HepG2 (cell line): ENCODE measurements around the gene RAB3IP. TPM values are rescaled to one million over a fixed set of nuclear protein-coding genes. Genes with fewer than 3 reads are reported as not detected.
A peak's percentile ranks its signal among the peaks of the same experiment; 100 is the strongest.

Experiments
- CC2D1A ChIP-seq: sonication (generic); formaldehyde crosslinking; IDR thresholded peaks from 2 replicates; pipeline ENCODE4 v1.8.1; 2023; ENCODE audit warnings: mild to moderate bottlenecking, missing genetic modification reagents
- FOXA3 ChIP-seq: IDR thresholded peaks from 2 replicates; pipeline ENCODE4 v1.6.1; 2016; ENCODE audit warnings: missing genetic modification reagents, missing compliant biosample characterization
- HHEX ChIP-seq: IDR thresholded peaks from 2 replicates; pipeline ENCODE4 v1.6.1; 2016; ENCODE audit warnings: control low read depth
- HIVEP1 ChIP-seq: sonication (generic); formaldehyde crosslinking; IDR thresholded peaks from 2 replicates; pipeline ENCODE4 v1.4.0; 2020; ENCODE audit warnings: mild to moderate bottlenecking, missing genetic modification reagents
- KDM4B ChIP-seq: sonication (generic); formaldehyde crosslinking; IDR thresholded peaks from 2 replicates; pipeline ENCODE4 v1.4.0; 2020; ENCODE audit warnings: missing genetic modification reagents
- KDM6A ChIP-seq: IDR thresholded peaks from 2 replicates; pipeline ENCODE4 v1.6.1; 2016; ENCODE audit warnings: low read depth
- MTA1 ChIP-seq: sonication (generic); formaldehyde crosslinking; IDR thresholded peaks from 2 replicates; pipeline ENCODE4 v1.4.0; 2020; ENCODE audit warnings: missing genetic modification reagents, mild to moderate bottlenecking, borderline replicate concordance
- NR3C1 ChIP-seq: sonication (generic); formaldehyde crosslinking; IDR thresholded peaks from 2 replicates; pipeline ENCODE4 v1.4.0; 2020; ENCODE audit warnings: missing genetic modification reagents
- SATB2 ChIP-seq: sonication (generic); formaldehyde crosslinking; IDR thresholded peaks from 2 replicates; pipeline ENCODE4 v1.5.0; 2020; ENCODE audit warnings: missing genetic modification reagents
- SKI ChIP-seq: fragments of 450-650 bp; IDR thresholded peaks from one replicate; pipeline ENCODE4 v1.6.1; 2018; ENCODE audit warnings: mild to moderate bottlenecking; ENCODE audit not compliant: partially characterized antibody
- SOX5 ChIP-seq: IDR thresholded peaks from 2 replicates; pipeline ENCODE4 v1.6.1; 2016; ENCODE audit warnings: borderline replicate concordance
- TBX2 ChIP-seq: sonication (generic); formaldehyde crosslinking; IDR thresholded peaks from 2 replicates; pipeline ENCODE4 v1.5.0; 2020; ENCODE audit warnings: missing genetic modification reagents, mild to moderate bottlenecking, borderline replicate concordance
- ZEB1 ChIP-seq: IDR thresholded peaks from 2 replicates; pipeline ENCODE4 v1.6.1; 2012; ENCODE audit warnings: mild to moderate bottlenecking, low read depth, inconsistent platforms; ENCODE audit not compliant: insufficient replicate concordance
- ZNF251 ChIP-seq: sonication (generic); formaldehyde crosslinking; IDR thresholded peaks from 2 replicates; pipeline ENCODE4 v1.9.0; 2021; ENCODE audit warnings: mild to moderate bottlenecking, missing genetic modification reagents
- ZNF331 ChIP-seq: sonication (generic); formaldehyde crosslinking; IDR thresholded peaks from 2 replicates; pipeline ENCODE4 v1.4.0; 2020; ENCODE audit warnings: missing genetic modification reagents
- ZNF382 ChIP-seq: sonication (generic); formaldehyde crosslinking; IDR thresholded peaks from 2 replicates; pipeline ENCODE4 v1.5.0; 2020; ENCODE audit warnings: missing genetic modification reagents, mild to moderate bottlenecking, borderline replicate concordance
- ZNF549 ChIP-seq: sonication (generic); formaldehyde crosslinking; IDR thresholded peaks from 2 replicates; pipeline ENCODE4 v1.5.0; 2020; ENCODE audit warnings: missing genetic modification reagents
- ZNF598 ChIP-seq: sonication (generic); formaldehyde crosslinking; IDR thresholded peaks from 2 replicates; pipeline ENCODE4 v1.5.1; 2020; ENCODE audit warnings: mild to moderate bottlenecking, missing genetic modification reagents, borderline replicate concordance
- ZNF678 ChIP-seq: sonication (generic); formaldehyde crosslinking; IDR thresholded peaks from 2 replicates; pipeline ENCODE4 v1.4.0; 2020; ENCODE audit warnings: mild to moderate bottlenecking, missing genetic modification reagents
- ZNF713 ChIP-seq: sonication (generic); formaldehyde crosslinking; IDR thresholded peaks from 2 replicates; pipeline ENCODE4 v1.4.0; 2020; ENCODE audit warnings: mild to moderate bottlenecking, missing genetic modification reagents
- ZNF773 ChIP-seq: sonication (generic); formaldehyde crosslinking; IDR thresholded peaks from 2 replicates; pipeline ENCODE4 v1.4.0; 2020; ENCODE audit warnings: missing genetic modification reagents, borderline replicate concordance
- ZSCAN25 ChIP-seq: sonication (generic); formaldehyde crosslinking; IDR thresholded peaks from 2 replicates; pipeline ENCODE4 v1.8.0; 2022; ENCODE audit warnings: mild to moderate bottlenecking, missing genetic modification reagents
- ZZZ3 ChIP-seq: sonication (generic); formaldehyde crosslinking; IDR thresholded peaks from 2 replicates; pipeline ENCODE4 v1.4.0; 2020; ENCODE audit warnings: missing genetic modification reagents, mild to moderate bottlenecking, borderline replicate concordance
- polyA plus RNA-seq, 8 experiments: library from polyadenylated mRNA; depleted of rRNA in 3 of 8; stranded (reverse) in 7 of 8; unstranded in 1 of 8; fragments of >200 nt; fragmentation: Illumina TruSeq in 4 of 8; extraction: Trizol in 4 of 8; gene quantifications; 2 replicates each; pipeline versions ENCODE4 v1.2.1 to v1.2.3, GENCODE V29; 2011 to 2016; ENCODE audit warnings: low read depth in 4 of 8, missing spikeins in 1 of 8, mixed read lengths in 1 of 8; ENCODE audit not compliant: insufficient read depth in 1 of 8
- total RNA-seq, 5 experiments: library from RNA; depleted of rRNA; stranded (reverse); fragments of >200 nt; fragmentation: Illumina TruSeq; extraction: Trizol; gene quantifications; 2 replicates each; pipeline ENCODE4 v1.2.3, GENCODE V29; 2016; ENCODE audit warnings: low read depth in 1 of 5
- TF ChIP-seq, protein P1 (sequence below): sonication (generic); formaldehyde crosslinking; IDR thresholded peaks from 2 replicates; pipeline ENCODE4 v1.8.1; 2023; ENCODE audit warnings: missing genetic modification reagents, inconsistent platforms, borderline replicate concordance
- TF ChIP-seq, protein P2 (sequence below): sonication (generic); formaldehyde crosslinking; IDR thresholded peaks from 2 replicates; pipeline ENCODE4 v1.4.0; 2020; ENCODE audit warnings: missing genetic modification reagents, borderline replicate concordance
- TF ChIP-seq, protein P3 (sequence below): sonication (generic); formaldehyde crosslinking; conservative IDR thresholded peaks from 2 replicates; pipeline ENCODE4 v1.4.0; 2020; ENCODE audit warnings: missing genetic modification reagents

Gene RAB3IP
- total and polyA plus RNA-seq, 2 of the 13 experiments (the other 11 are each of a cell fraction or from before 2014, with no cell fraction given), result 33.6 to 41.1 TPM

DNA sequence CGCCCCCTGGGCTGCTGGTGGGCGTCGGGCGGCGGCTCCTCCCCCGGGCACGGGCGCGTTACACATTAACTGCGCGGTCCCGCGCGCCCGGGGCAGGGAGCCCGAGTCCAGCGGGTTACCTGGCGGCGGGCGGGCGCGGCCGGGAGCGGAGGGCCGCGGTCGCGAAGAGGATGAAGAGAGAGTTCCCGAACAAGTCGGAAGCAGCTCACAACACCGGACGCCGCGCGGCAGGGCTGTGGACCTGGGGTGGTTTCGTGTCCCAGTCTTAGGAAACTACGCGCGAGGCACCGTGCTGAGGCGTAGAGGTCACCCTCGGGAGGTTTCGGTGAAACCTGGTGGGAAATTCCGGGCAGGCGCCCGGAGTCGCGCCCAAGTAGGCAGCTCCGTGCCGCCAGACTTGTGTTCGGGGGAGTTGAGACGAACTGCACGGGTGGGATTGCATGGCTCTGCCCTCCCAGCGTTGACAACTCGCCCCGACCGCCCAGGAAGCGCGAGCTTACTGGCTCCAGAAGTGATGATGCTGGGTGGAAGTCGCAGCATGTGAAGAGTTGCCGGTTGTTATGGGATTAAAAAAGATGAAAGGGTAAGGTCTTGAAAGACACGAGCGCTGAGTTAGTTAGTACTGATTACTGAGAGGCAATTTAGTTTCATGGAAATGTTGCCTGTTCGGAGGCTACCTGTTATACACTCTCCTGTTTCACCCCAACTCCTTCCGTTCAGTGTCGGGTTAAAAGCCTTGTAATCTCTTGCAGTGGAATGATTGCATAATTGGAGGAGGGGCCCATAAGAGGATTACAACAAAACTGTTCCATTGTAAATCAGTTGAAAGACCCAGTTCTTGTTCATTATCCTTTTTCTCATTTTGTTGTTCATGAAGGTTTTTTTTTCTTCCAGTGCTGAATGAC is 879 bp downstream of the RAB3IP start (continued):
- TF ChIP-seq, protein P1, sequence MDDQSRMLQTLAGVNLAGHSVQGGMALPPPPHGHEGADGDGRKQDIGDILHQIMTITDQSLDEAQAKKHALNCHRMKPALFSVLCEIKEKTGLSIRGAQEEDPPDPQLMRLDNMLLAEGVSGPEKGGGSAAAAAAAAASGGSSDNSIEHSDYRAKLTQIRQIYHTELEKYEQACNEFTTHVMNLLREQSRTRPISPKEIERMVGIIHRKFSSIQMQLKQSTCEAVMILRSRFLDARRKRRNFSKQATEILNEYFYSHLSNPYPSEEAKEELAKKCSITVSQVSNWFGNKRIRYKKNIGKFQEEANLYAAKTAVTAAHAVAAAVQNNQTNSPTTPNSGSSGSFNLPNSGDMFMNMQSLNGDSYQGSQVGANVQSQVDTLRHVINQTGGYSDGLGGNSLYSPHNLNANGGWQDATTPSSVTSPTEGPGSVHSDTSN (CRISPR knock-in tag), result no peak
- TF ChIP-seq ZNF382 (CRISPR knock-in tag) (no peak), KDM4B (CRISPR knock-in tag) (no peak), ZNF251 (CRISPR knock-in tag) (no peak), HIVEP1 (CRISPR knock-in tag) (no peak), ZEB1 (no peak), KDM6A (CRISPR knock-in tag) (no peak), ZZZ3 (CRISPR knock-in tag) (no peak), CC2D1A (CRISPR knock-in tag) (no peak), ZNF713 (CRISPR knock-in tag) (no peak), ZNF678 (CRISPR knock-in tag) (peak; percentile 72; the same call in 1 of the 2 replicates), ZNF549 (CRISPR knock-in tag) (no peak), SATB2 (CRISPR knock-in tag) (0 out of 2 replicates have a peak, but pooled peaks have one; percentile 57), TBX2 (CRISPR knock-in tag) (peak; percentile 55), ZNF331 (peak; percentile 41; the same call in 1 of the 2 replicates), ZNF773 (no peak; the same call in none of the 2 replicates), SKI (no peak), SOX5 (CRISPR knock-in tag) (peak; percentile 60; the same call in 1 of the 2 replicates), ZSCAN25 (CRISPR knock-in tag) (no peak), NR3C1 (no peak), HHEX (0 out of 2 replicates have a peak, but pooled peaks have one; percentile 8), ZNF598 (CRISPR knock-in tag) (no peak), FOXA3 (0 out of 2 replicates have a peak, but pooled peaks have one; percentile 42), MTA1 (CRISPR knock-in tag) (no peak; the same call in 1 of the 2 replicates)
- TF ChIP-seq, protein P2, sequence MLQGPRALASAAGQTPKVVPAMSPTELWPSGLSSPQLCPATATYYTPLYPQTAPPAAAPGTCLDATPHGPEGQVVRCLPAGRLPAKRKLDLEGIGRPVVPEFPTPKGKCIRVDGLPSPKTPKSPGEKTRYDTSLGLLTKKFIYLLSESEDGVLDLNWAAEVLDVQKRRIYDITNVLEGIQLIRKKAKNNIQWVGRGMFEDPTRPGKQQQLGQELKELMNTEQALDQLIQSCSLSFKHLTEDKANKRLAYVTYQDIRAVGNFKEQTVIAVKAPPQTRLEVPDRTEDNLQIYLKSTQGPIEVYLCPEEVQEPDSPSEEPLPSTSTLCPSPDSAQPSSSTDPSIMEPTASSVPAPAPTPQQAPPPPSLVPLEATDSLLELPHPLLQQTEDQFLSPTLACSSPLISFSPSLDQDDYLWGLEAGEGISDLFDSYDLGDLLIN, result no peak
- TF ChIP-seq, protein P3, sequence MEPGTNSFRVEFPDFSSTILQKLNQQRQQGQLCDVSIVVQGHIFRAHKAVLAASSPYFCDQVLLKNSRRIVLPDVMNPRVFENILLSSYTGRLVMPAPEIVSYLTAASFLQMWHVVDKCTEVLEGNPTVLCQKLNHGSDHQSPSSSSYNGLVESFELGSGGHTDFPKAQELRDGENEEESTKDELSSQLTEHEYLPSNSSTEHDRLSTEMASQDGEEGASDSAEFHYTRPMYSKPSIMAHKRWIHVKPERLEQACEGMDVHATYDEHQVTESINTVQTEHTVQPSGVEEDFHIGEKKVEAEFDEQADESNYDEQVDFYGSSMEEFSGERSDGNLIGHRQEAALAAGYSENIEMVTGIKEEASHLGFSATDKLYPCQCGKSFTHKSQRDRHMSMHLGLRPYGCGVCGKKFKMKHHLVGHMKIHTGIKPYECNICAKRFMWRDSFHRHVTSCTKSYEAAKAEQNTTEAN (CRISPR knock-in tag), result 0 out of 2 replicates have a peak, but pooled peaks have one; percentile 29
